Left forelimb (tissue), 1 donor: Measurements from ENCODE around the gene ENO2.

ENCODE experiments used
- DNase-seq: peaks from one replicate; pipeline ENCODE4 v3.0.0-alpha.2; 2018; ENCODE audit warnings: low spot score

The ENO2 gene

DNA sequence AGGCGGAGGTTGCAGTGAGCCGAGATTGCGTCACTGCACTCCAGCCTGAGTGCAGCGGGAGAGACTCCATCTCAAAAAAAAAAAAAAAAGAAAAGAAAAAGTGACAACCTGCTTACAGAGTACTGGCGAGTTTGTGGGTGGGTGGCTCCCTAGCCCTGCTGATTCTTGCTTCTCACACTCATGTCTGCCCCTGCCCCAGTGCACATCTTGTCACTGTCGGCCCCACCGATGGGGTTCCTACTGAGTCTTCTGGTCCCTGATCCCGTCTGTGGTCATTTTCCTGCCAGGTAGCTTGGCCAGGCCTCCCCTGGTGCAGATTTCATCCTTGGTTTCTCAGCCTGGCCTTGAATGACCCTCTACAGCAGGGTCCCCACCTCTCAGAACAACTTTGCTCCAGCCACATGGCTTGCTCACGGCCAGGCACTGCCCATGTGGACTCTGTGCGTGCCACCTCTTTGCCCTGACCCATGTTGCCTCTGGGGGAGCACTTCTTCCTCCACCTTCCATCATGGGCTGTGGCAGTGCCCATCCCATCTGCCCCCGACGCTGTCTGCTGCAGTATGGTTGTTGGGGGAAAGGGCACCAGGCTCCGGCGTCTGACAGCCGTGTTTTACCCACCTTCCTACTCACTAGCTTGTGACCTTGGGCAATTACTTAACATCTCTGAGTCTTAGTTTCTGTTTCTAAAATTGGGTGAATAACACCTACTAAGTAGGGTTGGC lies 34.7 kb downstream of the ENO2 start:
- DNase-seq: no peak

DNA sequence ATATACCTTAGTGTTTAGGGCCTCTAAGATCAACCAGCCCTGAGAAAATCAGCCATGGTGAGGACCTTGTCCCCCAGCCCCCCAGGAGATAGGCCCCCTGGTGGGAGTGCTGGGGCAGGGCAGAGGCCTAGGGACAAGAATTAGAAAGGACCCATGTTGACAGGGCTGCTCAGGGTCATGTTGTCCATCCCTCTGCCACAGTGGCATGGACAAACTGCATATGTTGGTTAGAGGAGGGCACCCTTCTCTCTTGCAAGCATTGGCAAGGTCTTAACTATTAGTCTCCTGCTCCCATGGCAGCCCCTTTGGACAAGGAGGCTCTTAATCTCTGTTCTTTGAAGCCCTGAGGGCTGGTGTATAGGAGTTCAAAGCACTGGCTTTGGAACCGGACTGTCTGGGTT lies 36.0 kb downstream of the ENO2 start:
- no peak for DNase-seq

DNA sequence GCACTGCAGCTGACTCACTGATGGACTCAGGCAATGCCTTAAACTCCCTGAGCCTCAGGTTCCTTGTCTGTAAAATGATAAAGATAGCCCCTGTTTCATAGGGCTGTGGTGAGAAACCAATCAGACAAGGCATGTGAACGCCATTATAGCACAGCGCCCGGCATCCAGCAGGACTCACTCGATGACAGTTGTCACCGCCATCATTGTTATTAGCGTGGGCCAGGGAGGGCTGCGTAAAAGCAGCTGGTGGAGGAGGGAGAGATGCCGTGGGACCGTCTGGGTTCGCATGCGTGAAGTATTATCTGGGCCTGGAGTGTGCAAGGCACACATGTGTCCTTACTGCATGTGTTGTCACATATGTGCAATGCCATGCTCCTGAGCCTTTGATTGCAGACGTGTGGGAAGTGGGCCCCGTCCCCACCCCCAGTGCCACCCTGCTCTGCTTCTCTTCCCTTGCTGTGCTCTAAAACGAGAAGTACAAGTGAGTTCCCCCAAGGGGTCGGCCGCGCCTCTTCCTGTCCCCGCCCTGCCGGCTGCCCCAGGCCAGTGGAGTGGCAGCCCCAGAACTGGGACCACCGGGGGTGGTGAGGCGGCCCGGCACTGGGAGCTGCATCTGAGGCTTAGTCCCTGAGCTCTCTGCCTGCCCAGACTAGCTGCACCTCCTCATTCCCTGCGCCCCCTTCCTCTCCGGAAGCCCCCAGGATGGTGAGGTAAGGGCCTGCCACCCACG lies 36.6 kb downstream of the ENO2 start, which contains the start of gene PTPN6:
Gene PTPN6 (plus strand): TSS at position 546 of the 730 bp plus-strand sequence. CDS start 157 bp downstream, at position 703.
- DNase-seq: no peak

DNA sequence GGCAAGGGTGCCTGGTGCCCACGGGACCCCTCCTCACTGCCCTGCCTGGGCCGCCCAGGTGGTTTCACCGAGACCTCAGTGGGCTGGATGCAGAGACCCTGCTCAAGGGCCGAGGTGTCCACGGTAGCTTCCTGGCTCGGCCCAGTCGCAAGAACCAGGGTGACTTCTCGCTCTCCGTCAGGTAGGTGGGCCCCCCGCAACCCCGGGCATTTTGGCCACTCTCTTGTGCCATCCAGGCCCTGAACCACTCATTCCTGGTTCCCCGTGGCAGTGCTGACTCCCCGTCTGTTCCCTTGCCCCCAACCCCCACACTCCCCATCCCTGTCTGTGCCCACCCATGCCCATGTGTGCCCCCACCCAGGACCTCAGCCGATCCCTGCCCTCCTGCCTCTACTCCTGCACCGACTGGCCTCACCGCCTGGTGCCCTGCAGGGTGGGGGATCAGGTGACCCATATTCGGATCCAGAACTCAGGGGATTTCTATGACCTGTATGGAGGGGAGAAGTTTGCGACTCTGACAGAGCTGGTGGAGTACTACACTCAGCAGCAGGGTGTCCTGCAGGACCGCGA lies 37.3 kb downstream of the ENO2 start:
- no peak for DNase-seq

DNA sequence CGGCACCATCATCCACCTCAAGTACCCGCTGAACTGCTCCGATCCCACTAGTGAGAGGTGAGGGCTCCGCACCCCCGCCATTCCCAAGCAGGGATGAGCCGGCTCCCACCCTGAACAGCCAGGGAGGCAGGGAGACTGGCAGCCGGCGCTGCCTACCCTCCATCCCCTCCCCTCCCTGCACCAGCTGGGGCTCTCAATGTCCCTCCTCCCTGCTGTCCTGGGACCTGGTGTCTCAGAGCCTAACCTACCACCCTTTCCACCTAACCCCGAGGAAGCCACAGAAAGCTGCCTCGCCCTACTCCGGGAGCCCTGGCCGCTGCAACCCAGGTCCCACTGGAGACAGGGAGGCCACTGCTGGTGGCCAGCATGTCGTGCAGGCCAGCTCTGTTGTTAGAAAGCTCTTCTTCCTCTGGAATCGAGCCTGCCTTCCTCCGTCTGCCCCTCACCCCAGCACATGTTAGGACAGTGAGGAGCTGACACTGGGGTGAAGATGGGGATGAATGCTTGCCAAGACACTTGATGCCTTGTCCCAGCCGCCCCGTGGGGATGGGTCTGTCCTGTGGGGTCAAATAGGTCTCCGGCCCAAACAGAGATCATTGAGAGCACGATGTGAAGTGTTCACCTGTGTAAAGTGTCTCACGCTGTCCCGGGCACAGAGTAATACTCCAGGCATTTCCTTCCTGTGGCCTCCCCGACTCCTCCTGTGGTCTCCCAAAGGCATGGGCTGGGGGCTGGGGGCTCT lies 37.9 kb downstream of the ENO2 start:
- no peak for DNase-seq

DNA sequence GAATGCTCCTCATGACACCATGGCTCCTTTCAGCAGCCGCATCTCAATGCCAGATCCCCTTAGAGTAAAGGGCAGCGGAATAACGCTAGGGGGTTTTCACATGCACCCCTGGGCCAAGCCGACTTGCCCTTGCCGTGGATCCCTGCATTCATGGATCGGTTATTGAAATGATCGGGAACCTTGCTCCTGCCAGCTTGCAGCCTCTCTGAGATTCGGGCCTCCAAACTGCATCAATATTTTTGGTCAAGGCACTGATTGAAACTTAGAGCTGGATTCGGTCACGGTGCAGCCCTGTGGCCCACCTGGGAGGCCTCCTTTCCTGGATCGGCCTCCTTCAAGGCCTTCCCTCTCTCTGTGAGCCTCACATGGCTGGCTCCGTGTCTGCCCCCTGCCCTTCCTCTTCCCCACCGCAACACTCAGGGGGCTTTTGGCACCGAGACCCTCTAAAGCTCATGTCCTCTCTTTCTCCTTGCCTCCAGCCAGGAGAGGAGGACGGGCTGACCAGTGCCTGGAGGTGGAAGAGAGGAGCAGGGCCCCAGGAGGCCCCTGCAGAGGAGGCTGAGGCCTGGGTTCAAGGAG lies 38.6 kb downstream of the ENO2 start:
- no peak for DNase-seq

DNA sequence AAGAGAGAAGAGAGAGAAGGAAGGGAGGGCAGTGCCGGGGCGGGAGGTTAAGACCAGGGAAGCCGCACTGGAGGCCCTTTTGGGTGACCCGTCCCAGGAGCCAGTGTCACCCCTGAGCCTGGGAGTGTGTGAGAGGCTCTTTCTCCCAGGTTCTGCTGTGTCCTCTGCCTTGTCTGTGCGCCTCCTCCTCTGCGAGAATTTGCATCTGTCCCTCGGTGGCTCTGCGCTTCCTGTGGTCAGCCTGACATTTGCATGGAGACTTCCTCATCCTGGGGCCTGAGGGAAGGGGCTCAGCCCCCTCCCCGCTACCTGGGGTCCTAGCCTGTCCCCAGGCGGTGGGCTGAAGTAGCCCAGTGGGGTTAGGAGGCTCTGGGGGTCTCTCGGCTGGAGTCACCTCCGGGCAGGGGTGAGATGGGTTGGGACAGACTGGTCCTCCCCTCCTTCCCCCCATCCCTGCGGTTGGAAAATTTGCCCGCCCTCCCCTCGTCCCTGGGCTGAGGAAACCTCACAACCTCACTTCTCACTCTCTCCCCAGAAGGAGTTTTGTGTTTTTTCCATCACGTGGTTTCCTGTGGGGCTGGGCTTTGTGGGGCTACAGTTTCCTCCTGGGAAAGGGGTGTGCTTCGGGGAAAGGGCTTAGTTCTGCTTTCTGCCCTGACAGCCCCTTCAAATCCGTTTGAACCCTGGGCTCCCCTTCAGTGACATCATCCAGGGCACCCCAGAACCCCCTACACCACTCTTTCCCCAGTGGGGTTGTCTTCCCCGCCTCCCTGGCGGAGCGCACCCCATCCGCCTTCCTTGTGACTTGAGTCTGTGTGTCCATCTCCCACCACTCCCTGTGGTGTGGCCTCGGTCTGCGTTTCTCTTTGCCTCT lies 39.3 kb downstream of the ENO2 start:
- DNase-seq: no peak

DNA sequence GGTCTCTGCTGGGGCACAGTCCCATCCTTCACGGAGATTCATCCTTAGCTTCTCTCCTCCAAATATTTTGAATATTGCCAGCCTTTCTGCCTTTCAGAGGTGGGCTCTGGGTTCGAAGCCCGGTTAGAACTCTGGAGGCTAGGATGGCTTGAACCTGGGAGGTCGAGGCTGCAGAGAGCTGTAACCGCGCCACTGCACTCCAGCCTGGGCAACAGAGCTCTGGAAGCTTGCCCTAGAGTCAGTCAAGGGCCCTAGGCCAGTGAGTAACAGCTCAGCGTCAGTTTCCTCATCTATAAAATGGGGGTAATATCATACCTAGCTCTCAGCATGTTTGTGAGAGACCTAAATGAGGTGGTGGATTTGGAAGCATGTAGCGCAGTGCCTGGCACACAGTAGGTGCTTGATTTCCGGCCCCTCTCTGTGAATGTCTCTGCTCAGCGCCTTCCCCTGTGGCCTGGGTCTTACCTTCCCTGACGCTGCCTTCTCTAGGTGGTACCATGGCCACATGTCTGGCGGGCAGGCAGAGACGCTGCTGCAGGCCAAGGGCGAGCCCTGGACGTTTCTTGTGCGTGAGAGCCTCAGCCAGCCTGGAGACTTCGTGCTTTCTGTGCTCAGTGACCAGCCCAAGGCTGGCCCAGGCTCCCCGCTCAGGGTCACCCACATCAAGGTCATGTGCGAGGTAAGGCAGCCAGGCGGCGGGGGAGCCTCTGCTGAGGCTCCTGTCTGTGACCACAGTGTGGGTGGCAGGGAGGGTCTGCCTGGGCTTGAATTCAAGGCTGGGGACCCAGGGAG lies 40.1 kb downstream of the ENO2 start:
- no peak for DNase-seq

DNA sequence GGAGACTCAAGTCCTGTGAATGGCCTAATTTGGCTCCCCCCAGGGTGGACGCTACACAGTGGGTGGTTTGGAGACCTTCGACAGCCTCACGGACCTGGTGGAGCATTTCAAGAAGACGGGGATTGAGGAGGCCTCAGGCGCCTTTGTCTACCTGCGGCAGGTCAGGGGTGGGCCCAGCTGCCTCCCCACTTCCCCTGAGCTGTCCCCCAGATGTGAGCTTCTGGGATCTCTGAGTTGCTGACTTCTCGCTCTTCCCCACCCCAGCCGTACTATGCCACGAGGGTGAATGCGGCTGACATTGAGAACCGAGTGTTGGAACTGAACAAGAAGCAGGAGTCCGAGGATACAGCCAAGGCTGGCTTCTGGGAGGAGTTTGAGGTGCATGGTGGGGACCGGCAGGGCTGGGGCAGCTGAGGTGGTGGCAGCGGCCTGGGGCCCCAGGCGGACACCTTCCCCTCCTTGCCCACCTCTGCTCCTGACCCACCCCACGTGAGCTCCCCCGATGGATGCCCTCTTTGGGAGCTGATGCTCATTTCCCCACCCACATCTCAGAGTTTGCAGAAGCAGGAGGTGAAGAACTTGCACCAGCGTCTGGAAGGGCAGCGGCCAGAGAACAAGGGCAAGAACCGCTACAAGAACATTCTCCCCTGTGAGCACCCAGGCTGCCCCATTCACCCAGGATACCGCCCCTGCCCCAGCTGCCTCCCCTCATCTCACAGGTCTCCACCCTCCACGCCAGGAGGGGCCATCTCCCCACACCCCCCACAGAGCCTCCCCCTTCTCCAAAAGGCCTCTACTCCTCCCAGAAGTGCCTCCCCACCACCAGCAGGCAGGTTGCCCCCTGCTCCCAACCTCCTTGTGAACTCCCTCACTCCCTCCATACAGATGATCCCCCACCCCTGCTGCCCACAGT lies 41.0 kb downstream of the ENO2 start:
- DNase-seq: no peak

DNA sequence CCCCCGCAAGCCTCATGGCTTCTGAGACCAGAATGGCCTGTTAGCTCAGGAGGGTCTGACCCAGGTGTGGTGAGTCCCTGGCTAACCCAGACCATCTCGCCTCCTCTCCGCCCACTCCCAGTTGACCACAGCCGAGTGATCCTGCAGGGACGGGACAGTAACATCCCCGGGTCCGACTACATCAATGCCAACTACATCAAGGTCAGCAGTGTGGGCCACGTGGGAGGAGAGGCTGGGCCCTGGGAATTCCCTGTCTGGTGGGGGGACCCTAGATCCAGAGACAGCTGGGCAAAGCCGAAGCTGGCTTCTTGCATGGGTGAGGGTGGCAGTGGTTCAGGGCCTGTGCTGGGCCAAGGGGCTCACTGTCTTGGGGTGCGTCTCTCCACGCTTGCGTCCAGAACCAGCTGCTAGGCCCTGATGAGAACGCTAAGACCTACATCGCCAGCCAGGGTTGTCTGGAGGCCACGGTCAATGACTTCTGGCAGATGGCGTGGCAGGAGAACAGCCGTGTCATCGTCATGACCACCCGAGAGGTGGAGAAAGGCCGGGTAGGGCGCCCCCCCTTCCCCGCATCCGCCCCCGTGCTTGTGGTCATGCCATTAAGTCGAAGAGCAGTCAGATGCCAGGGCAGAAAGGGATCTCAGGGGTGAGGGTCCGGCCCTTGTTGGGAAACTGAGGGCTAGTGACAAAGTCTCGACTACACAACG lies 41.8 kb downstream of the ENO2 start:
- DNase-seq: no peak

DNA sequence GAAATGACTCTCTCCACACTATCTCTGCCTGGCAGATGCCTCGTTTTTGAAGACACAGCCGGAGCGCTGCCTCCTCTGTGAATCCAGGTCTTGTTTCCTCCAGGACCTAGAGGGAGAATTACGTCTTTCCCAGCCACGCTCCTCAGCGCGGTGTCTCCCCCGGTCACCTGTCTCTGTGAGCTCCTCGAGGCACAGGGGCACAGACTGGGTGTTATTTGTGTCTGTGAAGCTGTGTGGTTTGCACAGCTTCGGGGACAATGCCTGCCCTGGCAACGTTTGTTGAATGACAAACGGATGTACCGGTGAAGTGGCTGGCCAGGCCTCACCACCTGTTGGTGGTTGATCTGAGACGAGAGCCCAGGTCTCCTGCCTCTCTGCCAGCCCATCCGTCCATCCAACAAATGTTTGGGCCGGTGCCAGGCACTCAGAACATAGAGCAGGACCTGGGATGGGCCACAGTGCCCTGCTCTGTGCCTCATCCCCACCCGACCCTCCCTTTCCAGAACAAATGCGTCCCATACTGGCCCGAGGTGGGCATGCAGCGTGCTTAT lies 42.8 kb downstream of the ENO2 start:
- no peak for DNase-seq

DNA sequence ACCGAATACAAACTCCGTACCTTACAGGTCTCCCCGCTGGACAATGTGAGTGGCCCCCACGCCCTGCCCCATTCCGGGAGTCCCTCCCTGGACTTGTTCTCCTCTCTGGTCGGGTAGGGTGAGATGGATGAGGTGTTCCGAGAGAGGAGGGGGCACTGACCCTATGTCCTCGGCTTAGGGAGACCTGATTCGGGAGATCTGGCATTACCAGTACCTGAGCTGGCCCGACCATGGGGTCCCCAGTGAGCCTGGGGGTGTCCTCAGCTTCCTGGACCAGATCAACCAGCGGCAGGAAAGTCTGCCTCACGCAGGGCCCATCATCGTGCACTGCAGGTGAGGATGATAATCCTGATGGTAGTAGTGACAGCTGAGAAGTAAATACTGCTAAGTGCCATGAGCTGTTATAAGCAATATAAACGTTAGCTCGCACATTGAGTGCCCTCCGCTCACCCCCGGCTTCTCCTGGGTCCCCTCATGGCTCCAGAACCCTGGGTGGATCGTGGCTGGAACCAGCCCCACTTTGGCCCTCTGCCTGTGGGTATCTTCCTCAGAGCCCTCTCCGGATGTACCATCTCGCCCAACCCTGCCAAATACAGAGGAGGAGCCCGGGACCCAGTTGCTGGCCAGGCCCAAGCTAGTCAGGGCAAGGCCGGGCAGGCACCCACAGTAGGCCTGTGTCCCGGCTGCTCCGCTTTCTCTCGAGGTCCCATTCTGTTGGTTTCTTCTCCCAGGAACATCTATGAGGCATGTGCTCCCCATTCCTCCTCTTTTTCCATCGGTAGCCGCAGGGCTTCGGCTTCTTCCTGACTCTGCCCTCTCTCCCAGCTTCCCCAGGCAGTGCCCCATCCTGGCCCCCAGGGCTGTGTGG lies 43.6 kb downstream of the ENO2 start:
- DNase-seq: no peak

DNA sequence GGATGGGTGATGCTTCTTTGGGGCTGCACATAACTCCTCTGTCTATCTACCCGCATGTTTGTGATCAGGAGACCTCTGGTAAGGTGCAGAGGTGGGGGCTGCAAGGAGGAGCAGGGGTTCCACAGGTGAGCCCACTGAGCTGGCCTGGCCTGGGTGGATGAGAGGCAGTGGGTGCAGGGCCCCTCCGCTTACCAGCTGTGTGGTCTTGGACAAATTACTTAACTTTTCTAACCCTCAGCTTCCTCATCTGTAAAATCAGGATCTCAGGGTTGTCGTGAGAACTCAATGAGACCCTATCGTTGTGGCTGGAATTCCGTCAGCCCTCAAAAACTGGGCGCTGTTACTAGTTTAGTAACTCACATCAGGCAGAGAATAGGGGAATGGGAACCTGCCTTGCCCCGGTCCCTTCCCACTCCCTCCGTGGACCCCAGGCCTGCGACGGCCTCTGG lies 44.3 kb downstream of the ENO2 start:
- DNase-seq: no peak

DNA sequence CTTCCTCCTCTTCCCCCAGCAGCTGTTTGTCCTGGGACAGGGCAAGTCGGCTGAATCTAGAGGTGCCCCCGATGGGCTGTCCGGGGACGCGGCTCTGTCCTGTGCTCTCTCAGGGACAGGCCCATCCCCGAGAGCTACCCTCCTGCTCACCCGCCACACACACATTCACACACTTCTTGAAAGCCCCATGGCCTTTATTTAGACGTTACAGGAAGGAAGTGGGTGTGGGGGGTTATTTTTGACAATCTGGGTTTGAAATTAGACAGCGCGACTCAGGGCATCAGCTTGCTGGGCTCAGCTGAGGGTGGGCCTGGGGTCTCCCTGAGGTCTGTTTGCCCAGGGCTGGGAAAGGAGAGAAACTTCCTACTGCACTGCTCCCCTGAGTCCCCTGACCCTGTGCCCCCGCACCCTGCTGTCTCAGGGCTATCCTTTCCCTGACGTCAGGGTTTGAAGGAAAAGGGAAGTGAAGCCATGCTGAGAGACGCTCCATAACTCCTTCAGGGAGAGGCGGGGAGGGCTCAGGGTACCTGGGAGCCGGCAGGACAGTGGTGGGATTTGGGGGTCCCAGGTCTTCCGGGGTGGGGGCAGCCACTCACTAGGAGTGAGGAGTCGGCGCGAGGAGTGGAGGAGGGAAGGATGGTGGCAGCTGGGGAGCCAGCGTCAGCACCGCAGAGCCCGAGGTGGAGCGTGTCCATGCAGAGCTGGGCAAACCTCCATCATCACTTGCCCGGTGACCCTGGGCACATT lies 44.9 kb downstream of the ENO2 start:
- DNase-seq: no peak

DNA sequence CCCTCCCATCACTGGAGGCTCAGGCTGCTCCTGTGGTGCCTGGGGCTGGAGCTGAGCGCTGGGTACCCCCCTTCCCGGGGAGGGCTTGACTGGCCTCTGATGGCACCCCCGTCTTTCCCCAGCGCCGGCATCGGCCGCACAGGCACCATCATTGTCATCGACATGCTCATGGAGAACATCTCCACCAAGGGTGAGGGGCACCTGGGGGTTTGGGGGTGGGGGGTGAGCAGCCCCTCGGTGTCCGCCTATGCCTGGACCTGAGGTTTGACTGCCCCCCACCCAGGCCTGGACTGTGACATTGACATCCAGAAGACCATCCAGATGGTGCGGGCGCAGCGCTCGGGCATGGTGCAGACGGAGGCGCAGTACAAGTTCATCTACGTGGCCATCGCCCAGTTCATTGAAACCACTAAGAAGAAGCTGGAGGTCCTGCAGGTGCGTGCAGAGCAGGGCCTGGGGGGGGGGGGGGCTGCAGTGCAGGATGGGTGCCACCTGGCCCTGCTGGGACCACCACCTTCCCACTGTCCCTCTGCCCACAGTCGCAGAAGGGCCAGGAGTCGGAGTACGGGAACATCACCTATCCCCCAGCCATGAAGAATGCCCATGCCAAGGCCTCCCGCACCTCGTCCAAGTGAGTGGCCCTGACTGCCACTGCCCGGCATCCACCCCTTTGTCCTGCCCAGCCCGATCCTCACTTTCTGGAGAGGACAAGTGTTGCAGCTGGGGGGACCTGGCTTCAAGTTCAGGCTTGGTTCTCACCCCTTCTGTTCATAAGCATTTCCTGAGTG lies 45.6 kb downstream of the ENO2 start:
- no peak for DNase-seq
